ENCODE measurements around the gene COX11.
A peak's percentile ranks its signal among the peaks of the same experiment; 100 is the strongest.

COX11 gene

GRCh38 chr17:54968262-54968987 is at the start of gene COX11, which contains the start of gene STXBP4:
COX11 (minus strand) TSS chr17:54968654; CDS start chr17:54968646, 8 bp downstream.
STXBP4 (plus strand) TSS chr17:54968765; CDS start chr17:54986220, 17,455 bp downstream.
- peaks cover 7% of the 10 kb centered on the region; the same call in 1 of the 2 replicates for H4K20me1 ChIP-seq (ENCODE audit: insufficient read depth, low read length)
- peak within 1 kb of the TSS; percentile 99 for H2AFZ ChIP-seq (ENCODE audit: low read depth, low read length)
- H3K79me2 ChIP-seq (ENCODE audit: insufficient read depth, low read length): peaks cover 67% of the 10 kb centered on the region
- H3K4me3 ChIP-seq (ENCODE audit: low read depth in 1 of 2, low read length in 2 of 2): peak within 1 kb of the TSS; percentile 79 to 85
- no peaks in the 10 kb centered on the region for H3K27me3 ChIP-seq (ENCODE audit: insufficient read depth, low read length, poor library complexity)
- H3K9me3 ChIP-seq (ENCODE audit: insufficient read depth, low read length, severe bottlenecking): no peaks in the 10 kb centered on the region
- TF ChIP-seq EZH2 (IDR thresholded peaks at IDR 0.05; ENCODE audit: borderline replicate concordance, low read depth, low read length, severe bottlenecking) (no peak), CTCF (IDR thresholded peaks at IDR 0.05; ENCODE audit: borderline replicate concordance, extremely low read depth, low read length, poor library complexity, severe bottlenecking) (no peak)
- peaks cover 29% of the 10 kb centered on the region for H3K36me3 ChIP-seq (ENCODE audit: insufficient read depth, low read length)
- ATAC-seq (ENCODE audit: insufficient read depth, low read depth): peak; percentile 97
- H3K9ac ChIP-seq (ENCODE audit: low read depth, low read length): peak within 1 kb of the TSS; percentile 71
- H3K4me1 ChIP-seq (ENCODE audit: insufficient read depth, low read length): peaks cover 36% of the 10 kb centered on the region
- H3K4me2 ChIP-seq (ENCODE audit: insufficient read depth, low read length): peak within 1 kb of the TSS; percentile 74
- peak; percentile 95 for DNase-seq
- peak within 1 kb of the TSS; percentile 82 for H3K27ac ChIP-seq (ENCODE audit: low read length)

GRCh38 chr17:55005520-55005919 is 37.1 kb upstream of the COX11 start:
- Histone ChIP-seq H3K4me3 (ENCODE audit: low read depth in 1 of 2, low read length in 2 of 2) (no peak overlapping the region), H4K20me1 (ENCODE audit: insufficient read depth, low read length) (no peaks in the 10 kb centered on the region), H3K9me3 (ENCODE audit: insufficient read depth, low read length, severe bottlenecking) (no peaks in the 10 kb centered on the region), H3K27me3 (ENCODE audit: insufficient read depth, low read length, poor library complexity) (no peaks in the 10 kb centered on the region), H3K79me2 (ENCODE audit: insufficient read depth, low read length) (no peaks in the 10 kb centered on the region), H3K27ac (ENCODE audit: low read length) (no peak overlapping the region), H3K4me1 (ENCODE audit: insufficient read depth, low read length) (no peaks in the 10 kb centered on the region), H3K36me3 (ENCODE audit: insufficient read depth, low read length) (no peaks in the 10 kb centered on the region; the same call in 1 of the 2 replicates), H3K4me2 (ENCODE audit: insufficient read depth, low read length) (no peak overlapping the region), H2AFZ (ENCODE audit: low read depth, low read length) (no peak overlapping the region), H3K9ac (ENCODE audit: low read depth, low read length) (no peak overlapping the region)
- TF ChIP-seq CTCF (IDR thresholded peaks at IDR 0.05; ENCODE audit: borderline replicate concordance, extremely low read depth, low read length, poor library complexity, severe bottlenecking) (peak; percentile 71), EZH2 (IDR thresholded peaks at IDR 0.05; ENCODE audit: borderline replicate concordance, low read depth, low read length, severe bottlenecking) (no peak)
- peak; percentile 47; the same call in 1 of the 3 replicates for ATAC-seq (ENCODE audit: insufficient read depth, low read depth)
- DNase-seq: peak; percentile 24

DNA sequence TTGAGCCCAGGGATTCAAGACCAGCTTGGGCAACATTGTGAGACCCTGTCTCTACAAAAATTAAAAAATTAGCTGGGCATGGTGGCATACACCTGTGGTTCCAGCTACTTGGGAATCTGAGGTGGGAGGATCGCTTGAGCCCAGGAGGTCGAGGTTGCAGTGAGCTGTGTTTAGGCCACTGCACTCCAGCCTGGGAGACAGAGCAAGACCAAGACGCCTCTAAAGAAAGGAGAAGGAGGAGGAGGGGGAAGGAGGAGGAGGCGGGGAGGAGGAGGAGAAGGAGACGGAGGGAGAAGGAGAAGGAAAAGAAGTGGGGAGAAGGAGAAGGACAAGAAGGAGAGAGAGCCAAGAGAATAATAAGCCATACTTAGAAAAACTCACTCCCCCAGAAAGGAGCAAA is 36.0 kb upstream of the COX11 start:
- H4K20me1 ChIP-seq (ENCODE audit: insufficient read depth, low read length): no peaks in the 10 kb centered on the region
- H3K4me3 ChIP-seq (ENCODE audit: low read depth in 1 of 2, low read length in 2 of 2): no peak overlapping the region
- peaks cover 2% of the 10 kb centered on the region; the same call in 1 of the 2 replicates for H3K36me3 ChIP-seq (ENCODE audit: insufficient read depth, low read length)
- no peak overlapping the region for H2AFZ ChIP-seq (ENCODE audit: low read depth, low read length)
- no peak overlapping the region for H3K27ac ChIP-seq (ENCODE audit: low read length)
- DNase-seq (no peak), ATAC-seq (ENCODE audit: insufficient read depth, low read depth) (no peak)
- H3K27me3 ChIP-seq (ENCODE audit: insufficient read depth, low read length, poor library complexity): no peaks in the 10 kb centered on the region
- no peaks in the 10 kb centered on the region for H3K4me1 ChIP-seq (ENCODE audit: insufficient read depth, low read length)
- TF ChIP-seq CTCF (IDR thresholded peaks at IDR 0.05; ENCODE audit: borderline replicate concordance, extremely low read depth, low read length, poor library complexity, severe bottlenecking) (no peak), EZH2 (IDR thresholded peaks at IDR 0.05; ENCODE audit: borderline replicate concordance, low read depth, low read length, severe bottlenecking) (no peak)
- H3K9ac ChIP-seq (ENCODE audit: low read depth, low read length): no peak overlapping the region
- H3K9me3 ChIP-seq (ENCODE audit: insufficient read depth, low read length, severe bottlenecking): no peaks in the 10 kb centered on the region
- H3K4me2 ChIP-seq (ENCODE audit: insufficient read depth, low read length): no peak overlapping the region
- no peaks in the 10 kb centered on the region for H3K79me2 ChIP-seq (ENCODE audit: insufficient read depth, low read length)

Data from DND-41 (cell line).